ENCODE data around the gene CYP19A1.

Gene CYP19A1

GRCh38 chr15:51237816-51238215, 100.6 kb downstream of the CYP19A1 start:
- in situ Hi-C loops (cut with MboI; ENCODE audit: low pct_unique_long_range_greater_than_20kb, low sequenced_read_pairs) = no loop called here
- no peak for DNase-seq

GRCh38 chr15:51234176-51234927, 104.0 kb downstream of the CYP19A1 start:
- in situ Hi-C loops (cut with MboI; ENCODE audit: low pct_unique_long_range_greater_than_20kb, low sequenced_read_pairs) = no loop called here
- no peak for DNase-seq

DNA sequence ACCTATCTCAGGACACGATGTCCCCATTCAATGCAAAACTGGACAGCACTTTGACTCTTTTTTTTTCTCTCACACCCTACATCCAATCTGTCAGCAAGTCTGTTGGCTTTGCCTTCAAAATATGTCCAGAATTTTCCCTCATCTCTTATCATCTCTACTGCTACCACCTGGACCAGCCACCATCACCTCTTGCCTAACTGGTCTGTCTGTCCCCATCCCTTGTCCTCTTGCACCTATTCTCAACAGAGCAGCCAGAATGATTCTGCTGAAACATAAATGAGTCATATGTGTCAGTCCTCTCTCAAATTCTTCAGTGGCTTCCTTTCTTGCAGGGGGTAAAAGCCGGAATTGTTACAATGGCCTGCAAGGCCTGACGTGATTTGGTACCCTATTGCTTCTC, 105.8 kb downstream of the CYP19A1 start:
- DNase-seq = no peak

DNA sequence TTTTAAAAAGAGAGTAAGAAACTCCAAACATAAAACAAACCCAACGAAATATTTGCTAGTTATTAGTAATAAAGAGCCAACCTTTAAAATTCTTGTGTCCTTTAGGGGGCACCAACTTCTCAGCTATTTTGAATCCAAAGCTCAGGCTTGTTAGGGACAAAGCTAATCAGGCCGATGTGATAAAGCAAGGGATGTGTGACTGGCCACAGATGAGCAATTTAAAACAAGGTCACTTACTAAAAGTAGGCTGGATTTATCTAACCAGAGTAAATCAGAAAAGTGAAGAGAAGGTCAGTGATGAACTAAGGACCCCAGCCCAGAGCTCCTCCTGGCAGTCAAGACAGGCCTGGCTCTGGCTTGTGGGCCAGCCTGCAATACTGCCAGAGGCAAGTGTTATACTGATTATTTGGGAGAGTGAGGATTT, 108.5 kb downstream of the CYP19A1 start:
- in situ Hi-C loops (cut with MboI; ENCODE audit: low pct_unique_long_range_greater_than_20kb, low sequenced_read_pairs) = no loop called here

More for the DNA sequence above, 105.8 kb downstream of the CYP19A1 start:
- in situ Hi-C loops (cut with MboI; ENCODE audit: low pct_unique_long_range_greater_than_20kb, low sequenced_read_pairs) = no loop called here

DNA sequence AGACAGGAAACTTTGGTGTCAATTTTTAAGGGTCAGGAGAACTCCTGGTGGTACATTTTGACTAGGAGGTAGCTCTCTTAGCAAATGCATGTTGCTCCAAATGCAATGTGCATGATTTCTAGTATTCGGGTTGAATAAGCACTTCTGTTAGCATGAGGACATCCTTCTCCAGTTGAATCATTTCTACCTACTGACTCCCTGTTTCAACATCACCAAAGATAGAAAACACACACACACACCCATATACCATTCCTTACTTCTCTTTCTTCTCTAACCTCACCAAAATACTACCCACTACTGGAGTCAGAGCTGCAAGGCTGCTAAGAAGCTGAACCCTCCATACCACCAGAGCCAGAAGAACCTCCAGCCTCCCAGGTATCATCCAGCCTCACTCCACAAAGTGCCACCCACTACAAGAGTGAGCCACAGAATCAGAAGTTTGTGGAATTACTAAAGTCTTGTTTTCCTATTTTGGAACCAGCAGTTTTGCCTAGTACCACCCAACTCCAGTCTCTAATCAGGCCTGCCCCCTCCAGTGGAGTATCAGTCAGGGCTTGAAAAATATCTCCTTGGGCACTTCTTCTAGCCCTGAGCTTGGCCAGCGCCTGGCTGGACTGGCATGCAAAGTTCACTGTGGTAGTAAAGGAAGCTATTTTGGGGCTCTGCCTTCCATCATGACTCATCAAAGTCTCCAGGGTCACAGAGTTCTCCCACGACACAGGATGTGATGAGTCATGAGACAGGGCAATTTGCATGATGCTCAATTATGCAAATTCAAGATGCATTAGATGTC, 110.3 kb downstream of the CYP19A1 start:
- peak; percentile 37 for DNase-seq
- in situ Hi-C loops (cut with MboI; ENCODE audit: low pct_unique_long_range_greater_than_20kb, low sequenced_read_pairs) = no loop called here

More for the DNA sequence above, 108.5 kb downstream of the CYP19A1 start:
- DNase-seq = no peak

DNA sequence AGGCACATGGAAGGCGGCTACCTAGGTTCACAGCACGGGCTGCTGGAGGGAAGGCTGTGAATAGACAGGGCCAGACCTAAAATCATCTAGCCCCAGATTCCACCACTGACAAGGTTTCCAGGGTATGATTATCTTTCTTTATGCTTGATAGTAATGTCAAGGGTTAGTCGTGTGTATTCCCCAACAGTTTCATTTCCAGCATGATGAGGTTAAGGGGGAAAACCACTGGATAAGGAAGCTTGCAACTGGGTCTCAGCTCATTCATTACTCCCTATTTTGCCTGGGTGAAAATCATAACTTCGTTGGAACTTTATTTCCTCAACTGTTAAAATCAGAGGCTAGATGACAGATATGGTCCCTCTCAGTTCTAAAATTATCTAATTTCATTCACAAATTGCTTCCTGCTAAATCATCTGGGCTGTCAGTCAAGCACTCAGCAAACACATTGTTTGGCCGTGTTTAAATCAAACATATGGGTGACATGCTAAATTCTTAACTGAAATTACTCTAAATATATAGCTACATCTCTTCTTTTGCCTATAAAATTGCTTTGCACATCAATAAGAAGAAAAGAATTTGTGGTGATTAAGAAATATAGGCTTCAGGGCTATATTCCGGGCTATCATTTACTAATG, 111.7 kb downstream of the CYP19A1 start:
- in situ Hi-C loops (cut with MboI; ENCODE audit: low pct_unique_long_range_greater_than_20kb, low sequenced_read_pairs) = no loop called here
- no peak for DNase-seq

DNA sequence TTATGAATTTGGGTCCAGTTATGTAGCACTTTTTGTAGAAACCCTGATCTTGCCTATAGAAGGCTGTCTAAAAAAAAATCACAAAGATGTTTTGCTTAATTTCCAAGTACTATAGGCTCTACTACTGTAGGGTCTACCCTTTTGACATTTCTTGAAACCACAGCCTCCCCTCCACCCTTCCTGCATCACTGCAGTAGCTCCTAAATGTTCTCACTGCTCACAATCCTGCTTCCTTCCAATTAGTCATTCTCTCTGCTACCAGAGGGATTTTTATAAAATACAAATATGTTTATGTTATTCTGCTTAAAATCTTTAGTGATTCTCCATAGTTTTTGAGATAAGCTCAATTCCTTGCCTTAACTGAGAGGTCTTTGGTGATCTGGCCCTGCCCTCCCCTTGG, 114.0 kb downstream of the CYP19A1 start:
- DNase-seq = no peak
- in situ Hi-C loops (cut with MboI; ENCODE audit: low pct_unique_long_range_greater_than_20kb, low sequenced_read_pairs) = no loop called here

GRCh38 chr15:51223771-51224229, 114.6 kb downstream of the CYP19A1 start:
- no peak for DNase-seq
- in situ Hi-C loops (cut with MboI; ENCODE audit: low pct_unique_long_range_greater_than_20kb, low sequenced_read_pairs) = no loop called here

DNA sequence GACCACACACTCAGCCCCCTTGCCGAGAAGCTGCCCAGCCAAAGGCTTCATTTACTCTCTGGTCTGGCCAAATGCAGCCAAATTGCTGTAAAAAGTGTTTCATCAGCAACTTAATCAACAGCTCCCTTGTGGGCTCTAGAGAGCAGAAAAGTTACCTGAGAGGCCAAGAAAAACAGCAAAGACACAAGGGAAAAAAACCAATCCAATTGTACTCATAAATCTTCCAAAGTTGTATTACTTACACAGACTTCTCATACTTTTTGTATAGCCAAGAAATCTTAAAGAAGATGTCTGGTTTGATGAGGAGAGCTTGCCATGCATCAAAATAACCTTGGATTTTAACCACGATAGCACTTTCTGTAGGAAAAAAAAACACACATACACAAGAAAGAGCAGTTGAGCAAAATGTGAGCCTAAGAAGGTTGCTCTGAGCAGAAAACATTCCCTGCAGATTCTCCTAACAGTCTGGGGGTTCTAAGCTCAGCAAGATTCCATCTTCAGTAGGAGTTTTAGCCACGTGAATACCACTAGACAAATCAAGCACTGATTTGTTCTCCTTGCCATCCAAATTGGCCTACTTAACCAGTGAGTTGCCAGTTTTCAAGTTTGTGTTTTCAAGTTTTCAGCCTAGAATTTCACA, 120.0 kb downstream of the CYP19A1 start:
- in situ Hi-C loops (cut with MboI; ENCODE audit: low pct_unique_long_range_greater_than_20kb, low sequenced_read_pairs) = no loop called here
- DNase-seq = no peak

GRCh38 chr15:51212909-51213308, 125.5 kb downstream of the CYP19A1 start:
- in situ Hi-C loops (cut with MboI; ENCODE audit: low pct_unique_long_range_greater_than_20kb, low sequenced_read_pairs) = no loop called here
- no peak for DNase-seq

DNA sequence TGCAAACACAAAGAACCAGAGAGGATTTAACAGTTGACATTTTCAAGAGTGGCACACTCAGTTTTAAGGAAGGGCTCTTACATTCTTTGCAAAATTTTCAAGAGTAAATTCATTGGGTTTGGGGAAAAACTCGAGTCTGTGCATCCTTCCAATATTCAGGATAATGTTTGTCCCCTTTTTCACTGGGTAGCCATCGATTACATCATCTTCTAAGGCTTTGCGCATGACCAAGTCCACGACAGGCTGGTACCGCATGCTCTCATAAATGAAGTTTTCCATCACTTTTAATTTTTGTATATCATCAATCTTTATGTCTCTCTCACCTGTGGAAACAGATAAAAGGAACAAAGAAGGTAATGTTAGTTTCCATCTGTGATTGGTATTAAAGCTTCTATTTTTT, 126.2 kb downstream of the CYP19A1 start:
- in situ Hi-C loops (cut with MboI; ENCODE audit: low pct_unique_long_range_greater_than_20kb, low sequenced_read_pairs) = no loop called here
- DNase-seq = no peak

- DNase-seq = no peak
- in situ Hi-C loops (cut with MboI; ENCODE audit: low pct_unique_long_range_greater_than_20kb, low sequenced_read_pairs) = no loop called here
Observed at GRCh38 chr15:51205050-51205975, 133.1 kb downstream of the CYP19A1 start.

DNA sequence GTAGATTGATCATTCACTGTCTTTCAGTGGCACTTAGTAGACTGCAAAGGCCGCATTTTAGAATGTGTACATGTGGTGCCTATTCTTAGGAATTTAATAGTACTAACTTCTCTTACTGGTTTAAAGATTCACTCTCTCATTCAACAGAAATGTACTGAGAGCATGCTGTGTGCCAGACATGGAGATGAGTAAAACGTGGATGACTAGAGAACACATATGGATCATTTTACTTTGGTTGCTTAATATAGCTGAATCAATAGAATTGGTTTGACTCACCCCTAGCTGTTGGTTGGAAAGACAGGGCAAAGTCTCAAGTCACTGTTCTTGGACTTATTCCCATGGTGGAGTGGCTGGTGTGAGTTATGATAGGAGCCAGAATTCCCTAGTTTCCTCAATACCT, 134.6 kb downstream of the CYP19A1 start:
- no peak for DNase-seq
- in situ Hi-C loops (cut with MboI; ENCODE audit: low pct_unique_long_range_greater_than_20kb, low sequenced_read_pairs) = no loop called here

DNA sequence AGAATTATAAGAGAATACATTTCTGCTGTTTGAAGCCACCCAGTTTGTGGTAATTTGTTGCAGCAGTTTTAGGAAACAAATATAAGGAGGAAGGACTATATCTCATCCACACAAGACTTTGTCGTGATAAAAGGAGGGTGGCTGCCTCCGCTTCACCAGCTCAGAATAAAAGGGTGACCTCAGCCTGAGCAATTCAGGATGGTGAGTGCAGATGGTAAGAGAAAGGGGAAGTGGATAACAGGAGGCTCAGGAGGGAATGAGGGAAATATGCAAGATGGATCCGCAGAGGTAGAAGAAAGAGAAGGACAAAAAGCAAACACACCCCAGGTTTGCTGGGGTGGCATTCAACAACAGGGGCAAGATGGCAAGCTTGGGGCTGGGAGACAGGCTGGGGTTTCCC, 135.6 kb downstream of the CYP19A1 start:
- in situ Hi-C loops (cut with MboI; ENCODE audit: low pct_unique_long_range_greater_than_20kb, low sequenced_read_pairs) = no loop called here
- peak; percentile 30 for DNase-seq

DNA sequence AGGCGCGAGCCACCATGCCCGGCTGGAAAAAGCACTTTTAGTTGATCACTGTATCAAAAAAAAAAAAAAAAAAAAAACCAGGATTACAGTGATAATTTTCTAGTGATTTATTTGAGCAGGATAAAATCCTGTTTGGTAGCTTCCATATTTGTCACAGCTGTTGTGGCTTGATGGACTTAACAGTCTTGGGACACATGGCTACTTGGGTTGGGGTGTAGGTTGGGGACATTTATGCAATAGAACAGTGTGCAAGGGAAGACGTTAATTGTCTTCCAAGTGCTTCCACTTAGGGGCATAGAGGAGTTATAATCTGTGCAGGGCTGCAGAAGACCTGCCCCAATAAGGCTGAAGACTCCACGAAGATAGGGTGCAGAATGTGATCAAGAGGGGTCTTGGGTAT, 136.8 kb downstream of the CYP19A1 start:
- DNase-seq = no peak
- in situ Hi-C loops (cut with MboI; ENCODE audit: low pct_unique_long_range_greater_than_20kb, low sequenced_read_pairs) = no loop called here

DNA sequence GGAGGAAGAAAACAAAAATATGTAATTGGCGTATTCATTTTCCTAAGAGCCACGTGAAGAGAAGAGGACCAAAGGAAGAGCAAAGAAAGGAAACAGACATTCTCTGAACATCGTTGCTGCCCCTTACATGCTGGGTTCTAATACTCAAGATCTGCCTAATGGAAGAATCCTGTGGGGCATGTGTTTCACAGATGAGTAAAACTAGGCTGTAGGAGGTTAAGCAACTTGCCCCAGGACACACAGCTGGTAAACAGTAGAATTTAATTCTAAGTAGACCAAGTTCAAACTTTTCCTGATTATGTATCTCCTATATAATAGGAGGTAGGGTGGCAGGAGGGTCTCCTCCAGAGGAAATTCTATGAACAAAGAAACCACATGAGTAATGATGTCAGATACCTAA, 137.6 kb downstream of the CYP19A1 start:
- in situ Hi-C loops (cut with MboI; ENCODE audit: low pct_unique_long_range_greater_than_20kb, low sequenced_read_pairs) = no loop called here
- DNase-seq = no peak

DNA sequence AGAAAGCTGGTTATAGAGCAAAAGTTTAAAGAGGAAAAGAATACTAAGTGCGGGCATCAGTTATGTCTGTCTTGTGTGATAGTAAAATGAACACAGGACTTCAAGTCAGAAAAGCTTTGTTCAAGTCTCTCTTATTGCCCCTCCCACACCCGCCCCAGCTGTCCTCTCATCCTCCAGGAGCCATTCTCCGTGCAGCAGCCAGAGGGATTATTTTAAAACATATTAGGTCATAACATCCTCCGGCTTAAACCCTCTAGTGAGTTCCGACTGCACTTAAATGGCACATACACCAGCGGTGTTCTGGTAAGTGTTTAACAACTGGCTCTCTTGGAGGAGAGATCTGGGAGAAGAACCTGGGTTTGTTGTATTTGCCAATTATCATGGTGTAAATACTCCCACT, 138.9 kb downstream of the CYP19A1 start:
- in situ Hi-C loops (cut with MboI; ENCODE audit: low pct_unique_long_range_greater_than_20kb, low sequenced_read_pairs) = no loop called here
- DNase-seq = no peak

DNA sequence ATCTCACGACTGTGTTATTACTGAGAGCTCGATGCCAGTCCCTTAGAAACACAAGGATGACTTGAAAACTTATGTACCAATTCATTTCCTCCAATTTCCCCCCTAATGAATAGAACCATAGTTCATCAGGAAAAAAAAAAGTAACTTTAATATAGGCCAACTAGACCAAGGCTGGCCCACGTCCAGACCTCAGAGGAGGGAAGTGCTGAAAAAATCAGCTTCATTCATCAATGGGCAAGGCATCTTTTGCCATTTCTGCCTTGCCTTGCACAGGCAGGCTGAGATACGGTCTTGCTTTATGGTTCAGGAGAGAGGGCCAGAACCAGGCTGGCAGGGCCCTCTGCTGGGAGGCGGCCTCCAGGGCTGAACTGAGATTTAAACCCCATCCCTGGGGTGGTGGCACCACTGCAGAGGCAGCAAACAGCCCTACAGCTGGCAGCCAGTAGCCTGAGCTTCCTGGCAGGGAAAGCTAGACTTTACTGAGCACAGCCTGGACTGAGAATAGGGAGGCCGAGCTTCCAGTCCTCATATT, 139.6 kb downstream of the CYP19A1 start:
- no peak for DNase-seq
- in situ Hi-C loops (cut with MboI; ENCODE audit: low pct_unique_long_range_greater_than_20kb, low sequenced_read_pairs) = no loop called here

All from KBM-7 (cell line).